ENCODE results near the gene OLFM1. TPM values are rescaled to one million over a fixed set of nuclear protein-coding genes. Genes with fewer than 3 reads are reported as not detected.

OLFM1 gene
- total RNA-seq, 1 experiment from 2014 or later, result 0.44 TPM

DNA sequence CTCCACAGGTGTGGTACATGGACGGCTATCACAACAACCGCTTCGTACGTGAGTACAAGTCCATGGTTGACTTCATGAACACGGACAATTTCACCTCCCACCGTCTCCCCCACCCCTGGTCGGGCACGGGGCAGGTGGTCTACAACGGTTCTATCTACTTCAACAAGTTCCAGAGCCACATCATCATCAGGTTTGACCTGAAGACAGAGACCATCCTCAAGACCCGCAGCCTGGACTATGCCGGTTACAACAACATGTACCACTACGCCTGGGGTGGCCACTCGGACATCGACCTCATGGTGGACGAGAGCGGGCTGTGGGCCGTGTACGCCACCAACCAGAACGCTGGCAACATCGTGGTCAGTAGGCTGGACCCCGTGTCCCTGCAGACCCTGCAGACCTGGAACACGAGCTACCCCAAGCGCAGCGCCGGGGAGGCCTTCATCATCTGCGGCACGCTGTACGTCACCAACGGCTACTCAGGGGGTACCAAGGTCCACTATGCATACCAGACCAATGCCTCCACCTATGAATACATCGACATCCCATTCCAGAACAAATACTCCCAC, 32.1 kb downstream of the OLFM1 start:
- no peaks in the 10 kb centered on the region for H3K4me1 ChIP-seq (ENCODE audit: insufficient read depth, low read length)
- no peak for DNase-seq
- CTCF ChIA-PET, result no interaction called here
- no peak overlapping the region for H2AFZ ChIP-seq (ENCODE audit: low read length)
- H3K36me3 ChIP-seq (ENCODE audit: low read depth, low read length), result no peaks in the 10 kb centered on the region
- no peaks in the 10 kb centered on the region for H4K20me1 ChIP-seq (ENCODE audit: low read length)
- no peak for ATAC-seq
- POLR2A ChIA-PET (ENCODE audit: unreplicated experiment), result no interaction called here
- H3K79me2 ChIP-seq (ENCODE audit: low read length), result no peaks in the 10 kb centered on the region
- H3F3A ChIP-seq (ENCODE audit: low read length, unreplicated experiment), result no peaks in the 10 kb centered on the region
- H3K9ac ChIP-seq (ENCODE audit: low read length), result no peak overlapping the region
- H3K4me3 ChIP-seq (ENCODE audit: low read length), result no peak overlapping the region
- H3K9me3 ChIP-seq (ENCODE audit: low read length), result no peaks in the 10 kb centered on the region
- H3K9me2 ChIP-seq (replicated peaks; ENCODE audit: low read length), result no peaks in the 10 kb centered on the region
- intact Hi-C loops (cut with micrococcal nuclease), result no loop called here
- no peaks in the 10 kb centered on the region for H3K27me3 ChIP-seq (ENCODE audit: low read length)
- TF ChIP-seq, protein P1, sequence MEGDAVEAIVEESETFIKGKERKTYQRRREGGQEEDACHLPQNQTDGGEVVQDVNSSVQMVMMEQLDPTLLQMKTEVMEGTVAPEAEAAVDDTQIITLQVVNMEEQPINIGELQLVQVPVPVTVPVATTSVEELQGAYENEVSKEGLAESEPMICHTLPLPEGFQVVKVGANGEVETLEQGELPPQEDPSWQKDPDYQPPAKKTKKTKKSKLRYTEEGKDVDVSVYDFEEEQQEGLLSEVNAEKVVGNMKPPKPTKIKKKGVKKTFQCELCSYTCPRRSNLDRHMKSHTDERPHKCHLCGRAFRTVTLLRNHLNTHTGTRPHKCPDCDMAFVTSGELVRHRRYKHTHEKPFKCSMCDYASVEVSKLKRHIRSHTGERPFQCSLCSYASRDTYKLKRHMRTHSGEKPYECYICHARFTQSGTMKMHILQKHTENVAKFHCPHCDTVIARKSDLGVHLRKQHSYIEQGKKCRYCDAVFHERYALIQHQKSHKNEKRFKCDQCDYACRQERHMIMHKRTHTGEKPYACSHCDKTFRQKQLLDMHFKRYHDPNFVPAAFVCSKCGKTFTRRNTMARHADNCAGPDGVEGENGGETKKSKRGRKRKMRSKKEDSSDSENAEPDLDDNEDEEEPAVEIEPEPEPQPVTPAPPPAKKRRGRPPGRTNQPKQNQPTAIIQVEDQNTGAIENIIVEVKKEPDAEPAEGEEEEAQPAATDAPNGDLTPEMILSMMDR (conservative IDR thresholded peaks at IDR 0.05; ENCODE audit: low read depth, low read length), result no peak
- no peak for TF ChIP-seq EZH2phosphoT487 (IDR thresholded peaks at IDR 0.05; ENCODE audit: borderline replicate concordance, low read length)
- H3K4me2 ChIP-seq (ENCODE audit: low read length), result no peak overlapping the region
- no TSS peak for BruUV-seq (replicated peaks)
- H3K27ac ChIP-seq (ENCODE audit: low read length), result no peak overlapping the region

DNA sequence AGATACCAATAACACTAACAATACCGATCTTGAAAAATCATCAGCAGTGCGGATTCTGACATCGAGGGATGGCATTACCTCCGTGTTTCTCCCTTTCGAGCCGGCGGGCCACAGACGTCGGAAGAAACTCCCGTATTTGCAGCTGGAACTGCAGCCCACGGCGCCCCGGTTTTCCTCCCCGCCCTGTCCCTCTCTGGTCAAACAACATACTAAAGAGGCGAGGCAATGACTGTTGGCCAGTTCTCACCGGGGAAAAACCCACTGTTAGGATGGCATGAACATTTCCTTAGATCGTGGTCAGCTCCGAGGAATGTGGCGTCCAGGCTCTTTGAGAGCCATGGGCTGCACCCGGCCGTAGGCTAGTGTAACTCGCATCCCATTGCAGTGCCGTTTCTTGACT, 32.8 kb downstream of the OLFM1 start:
- Histone ChIP-seq H3K4me2 (ENCODE audit: low read length) (no peak overlapping the region), H3K27ac (ENCODE audit: low read length) (no peak overlapping the region), H2AFZ (ENCODE audit: low read length) (no peak overlapping the region), H3K27me3 (ENCODE audit: low read length) (no peaks in the 10 kb centered on the region), H3K4me3 (ENCODE audit: low read length) (no peak overlapping the region), H3K9me2 (replicated peaks; ENCODE audit: low read length) (no peaks in the 10 kb centered on the region), H3K36me3 (ENCODE audit: low read depth, low read length) (no peaks in the 10 kb centered on the region), H4K20me1 (ENCODE audit: low read length) (no peaks in the 10 kb centered on the region), H3F3A (ENCODE audit: low read length, unreplicated experiment) (no peaks in the 10 kb centered on the region), H3K9ac (ENCODE audit: low read length) (no peak overlapping the region), H3K4me1 (ENCODE audit: insufficient read depth, low read length) (no peaks in the 10 kb centered on the region), H3K9me3 (ENCODE audit: low read length) (no peaks in the 10 kb centered on the region), H3K79me2 (ENCODE audit: low read length) (no peaks in the 10 kb centered on the region)
- TF ChIP-seq EZH2 (IDR thresholded peaks at IDR 0.05; ENCODE audit: low read length, unreplicated experiment) (no peak), EZH2phosphoT487 (IDR thresholded peaks at IDR 0.05; ENCODE audit: borderline replicate concordance, low read length) (no peak)
- TF ChIP-seq, protein P1 (conservative IDR thresholded peaks at IDR 0.05; ENCODE audit: low read depth, low read length), result no peak
- no TSS peak for BruUV-seq (replicated peaks)
- intact Hi-C loops (cut with micrococcal nuclease), result no loop called here
- CTCF ChIA-PET, result no interaction called here
- POLR2A ChIA-PET (ENCODE audit: unreplicated experiment), result no interaction called here
- DNase-seq, result no peak
- no peak for ATAC-seq

DNA sequence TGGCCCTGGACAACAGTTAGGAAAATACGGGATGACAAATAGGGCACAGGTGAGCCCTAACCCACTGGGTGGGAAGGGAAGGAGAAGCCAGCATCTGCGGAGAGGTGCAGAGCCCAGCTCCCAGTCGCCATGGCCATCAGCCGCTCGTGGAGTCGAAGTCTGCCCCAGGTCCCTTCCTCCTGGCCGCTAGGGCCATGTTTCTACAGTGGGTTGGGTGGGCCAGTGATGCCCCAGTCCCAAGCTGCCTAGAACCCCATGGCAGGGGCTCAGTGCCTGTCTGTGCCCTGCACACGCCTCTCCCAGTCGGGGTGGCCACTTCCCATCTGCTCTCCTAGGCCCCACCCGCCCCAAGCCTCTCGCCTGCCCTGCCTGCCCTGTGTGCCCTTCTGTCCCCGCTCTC, 34.8 kb downstream of the OLFM1 start:
- POLR2A ChIA-PET (ENCODE audit: unreplicated experiment), result no interaction called here
- Histone ChIP-seq H3K4me3 (ENCODE audit: low read length) (no peak overlapping the region), H3K4me1 (ENCODE audit: insufficient read depth, low read length) (no peaks in the 10 kb centered on the region), H2AFZ (ENCODE audit: low read length) (no peak overlapping the region), H3K79me2 (ENCODE audit: low read length) (no peaks in the 10 kb centered on the region), H3K9me3 (ENCODE audit: low read length) (no peaks in the 10 kb centered on the region), H3K36me3 (ENCODE audit: low read depth, low read length) (no peaks in the 10 kb centered on the region), H3K9me2 (replicated peaks; ENCODE audit: low read length) (no peaks in the 10 kb centered on the region), H3F3A (ENCODE audit: low read length, unreplicated experiment) (no peaks in the 10 kb centered on the region), H3K9ac (ENCODE audit: low read length) (no peak overlapping the region), H3K4me2 (ENCODE audit: low read length) (no peak overlapping the region), H4K20me1 (ENCODE audit: low read length) (no peaks in the 10 kb centered on the region), H3K27ac (ENCODE audit: low read length) (no peak overlapping the region), H3K27me3 (ENCODE audit: low read length) (no peaks in the 10 kb centered on the region)
- CTCF ChIA-PET, result no interaction called here
- intact Hi-C loops (cut with micrococcal nuclease), result no loop called here
- no peak for DNase-seq
- TF ChIP-seq, protein P1 (conservative IDR thresholded peaks at IDR 0.05; ENCODE audit: low read depth, low read length), result no peak
- TF ChIP-seq EZH2phosphoT487 (IDR thresholded peaks at IDR 0.05; ENCODE audit: borderline replicate concordance, low read length) (no peak), EZH2 (IDR thresholded peaks at IDR 0.05; ENCODE audit: low read length, unreplicated experiment) (no peak)
- no TSS peak for BruUV-seq (replicated peaks)
- no peak for ATAC-seq

All from PC-3 (cell line).